Measurements from ENCODE around the gene GTF2A2.

GTF2A2 gene

GRCh38 chr15:59594493-59594942, 62.8 kb downstream of the GTF2A2 start:
- no peaks in the 10 kb centered on the region for H3K9me3 ChIP-seq
- H3K36me3 ChIP-seq, result no peaks in the 10 kb centered on the region
- no peak for DNase-seq
- TF ChIP-seq CTCF (IDR thresholded peaks at IDR 0.05; ENCODE audit: low read depth, low read length), result no peak
- H3K27me3 ChIP-seq, result no peaks in the 10 kb centered on the region
- no peak overlapping the region for H3K4me3 ChIP-seq (ENCODE audit: low read depth, low read length)
- H3K4me1 ChIP-seq, result no peaks in the 10 kb centered on the region

GRCh38 chr15:59591356-59591755, 66.0 kb downstream of the GTF2A2 start:
- H3K9me3 ChIP-seq, result no peaks in the 10 kb centered on the region
- H3K4me3 ChIP-seq (ENCODE audit: low read depth, low read length), result no peak overlapping the region
- TF ChIP-seq CTCF (IDR thresholded peaks at IDR 0.05; ENCODE audit: low read depth, low read length), result no peak
- H3K4me1 ChIP-seq, result no peaks in the 10 kb centered on the region
- DNase-seq, result no peak
- H3K36me3 ChIP-seq, result no peaks in the 10 kb centered on the region
- H3K27me3 ChIP-seq, result no peaks in the 10 kb centered on the region

GRCh38 chr15:59590027-59590426, 67.3 kb downstream of the GTF2A2 start:
- H3K4me1 ChIP-seq, result no peaks in the 10 kb centered on the region
- no peak for DNase-seq
- H3K4me3 ChIP-seq (ENCODE audit: low read depth, low read length), result no peak overlapping the region
- no peaks in the 10 kb centered on the region for H3K36me3 ChIP-seq
- no peaks in the 10 kb centered on the region for H3K9me3 ChIP-seq
- no peak for TF ChIP-seq CTCF (IDR thresholded peaks at IDR 0.05; ENCODE audit: low read depth, low read length)
- H3K27me3 ChIP-seq, result no peaks in the 10 kb centered on the region

Data from BE2C (cell line).